DND-41 (cell line): ENCODE results near the gene MAX.

Experiments used
- ATAC-seq: fragments of 200-7000 bp; cut with Tn5 transposase; 3 replicates; pipeline ENCODE4 v1.9.1; 2021; ENCODE audit warnings: low read depth; ENCODE audit not compliant: insufficient read depth
- DNase-seq: peaks from one replicate; pipeline ENCODE4 v3.0.0-alpha.2; 2020
- H2AFZ ChIP-seq: 2 replicates; pipeline ENCODE4 v1.6.0; 2012; ENCODE audit warnings: low read depth, low read length
- H3K27ac ChIP-seq: 2 replicates; pipeline ENCODE4 v1.5.1; 2012; ENCODE audit warnings: low read length, inconsistent platforms
- H3K27me3 ChIP-seq: fragments of 200-600 bp; sonication (generic); 2 replicates; pipeline ENCODE4 v1.6.0; 2012; ENCODE audit warnings: low read length, mild to moderate bottlenecking, inconsistent platforms; ENCODE audit not compliant: insufficient read depth, poor library complexity
- H3K36me3 ChIP-seq: 2 replicates; pipeline ENCODE4 v1.5.1; 2012; ENCODE audit warnings: low read length, inconsistent platforms; ENCODE audit not compliant: insufficient read depth
- H3K4me1 ChIP-seq: 2 replicates; pipeline ENCODE4 v1.5.1; 2012; ENCODE audit warnings: mild to moderate bottlenecking, low read length; ENCODE audit not compliant: insufficient read depth
- H3K4me2 ChIP-seq: 2 replicates; pipeline ENCODE4 v1.6.0; 2012; ENCODE audit warnings: mild to moderate bottlenecking, moderate library complexity, low read length, inconsistent platforms; ENCODE audit not compliant: insufficient read depth
- H3K4me3 ChIP-seq, 2 experiments: fragments of 200-600 bp in 1 of 2; shearing (Covaris generic) in 1 of 2; 2 replicates each; pipeline ENCODE4 v1.5.1; 2012 to 2016; ENCODE audit warnings: inconsistent platforms in 2 of 2, low read length in 2 of 2, mild to moderate bottlenecking in 2 of 2, low read depth in 1 of 2, moderate library complexity in 1 of 2
- H3K79me2 ChIP-seq: 2 replicates; pipeline ENCODE4 v1.6.0; 2012; ENCODE audit warnings: low read length, inconsistent platforms; ENCODE audit not compliant: insufficient read depth
- H3K9ac ChIP-seq: 2 replicates; pipeline ENCODE4 v1.6.0; 2012; ENCODE audit warnings: low read depth, mild to moderate bottlenecking, inconsistent platforms, low read length, moderate library complexity
- H3K9me3 ChIP-seq: 2 replicates; pipeline ENCODE4 v1.5.1; 2012; ENCODE audit warnings: low read length, moderate library complexity, mild to moderate bottlenecking, inconsistent platforms; ENCODE audit not compliant: insufficient read depth, severe bottlenecking
- H4K20me1 ChIP-seq: 2 replicates; pipeline ENCODE4 v1.6.0; 2012; ENCODE audit warnings: low read length; ENCODE audit not compliant: insufficient read depth
- EZH2 ChIP-seq: IDR thresholded peaks from 3 replicates; pipeline ENCODE4 v1.6.1; 2012; ENCODE audit warnings: borderline replicate concordance, low read depth, mild to moderate bottlenecking, moderate library complexity, low read length, inconsistent platforms; ENCODE audit not compliant: severe bottlenecking
- TF ChIP-seq, protein P1 (sequence below): IDR thresholded peaks from 2 replicates; pipeline ENCODE4 v1.5.1; 2012; ENCODE audit warnings: borderline replicate concordance, low read length, moderate library complexity, mild to moderate bottlenecking; ENCODE audit not compliant: poor library complexity, severe bottlenecking; ENCODE audit errors: extremely low read depth

The MAX gene

DNA sequence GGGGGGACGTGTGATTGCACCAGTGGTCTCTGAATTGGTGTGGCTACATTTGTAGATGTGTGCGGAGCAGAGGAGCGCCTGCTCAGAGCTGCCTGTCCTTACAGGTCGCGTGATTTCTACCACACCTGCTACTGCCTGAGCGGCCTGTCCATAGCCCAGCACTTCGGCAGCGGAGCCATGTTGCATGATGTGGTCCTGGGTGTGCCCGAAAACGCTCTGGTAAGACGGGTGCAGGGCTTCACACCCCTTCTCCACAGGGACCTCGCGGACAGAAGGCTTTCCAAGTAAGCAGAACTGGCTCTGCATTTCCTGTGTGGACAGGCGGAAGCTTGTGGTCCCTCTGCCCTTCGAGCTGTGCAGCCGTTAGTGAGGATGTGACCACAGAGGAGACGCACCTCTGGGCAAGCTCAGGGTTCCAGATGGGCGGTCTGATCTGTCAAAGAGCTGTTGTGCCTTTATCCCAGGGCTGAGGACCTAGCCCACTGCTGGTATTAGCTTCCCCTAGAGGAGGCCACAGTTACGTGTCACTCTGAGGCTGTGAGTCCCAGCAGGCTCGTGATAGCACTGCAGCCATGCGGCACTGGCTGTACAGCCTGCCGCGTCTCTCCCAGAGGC, 47.7 kb downstream of the MAX start:
- ATAC-seq (no peak), DNase-seq (no peak)
- Histone ChIP-seq H3K79me2 (no peaks in the 10 kb centered on the region), H3K9me3 (no peaks in the 10 kb centered on the region), H4K20me1 (peaks cover 11% of the 10 kb centered on the region; the same call in 1 of the 2 replicates), H3K4me3 (no peak overlapping the region), H2AFZ (no peak overlapping the region), H3K4me1 (no peaks in the 10 kb centered on the region), H3K27ac (no peak overlapping the region), H3K4me2 (no peak overlapping the region), H3K9ac (no peak overlapping the region), H3K36me3 (peaks cover 27% of the 10 kb centered on the region), H3K27me3 (no peaks in the 10 kb centered on the region)
- no peak for TF ChIP-seq EZH2
- TF ChIP-seq, protein P1, sequence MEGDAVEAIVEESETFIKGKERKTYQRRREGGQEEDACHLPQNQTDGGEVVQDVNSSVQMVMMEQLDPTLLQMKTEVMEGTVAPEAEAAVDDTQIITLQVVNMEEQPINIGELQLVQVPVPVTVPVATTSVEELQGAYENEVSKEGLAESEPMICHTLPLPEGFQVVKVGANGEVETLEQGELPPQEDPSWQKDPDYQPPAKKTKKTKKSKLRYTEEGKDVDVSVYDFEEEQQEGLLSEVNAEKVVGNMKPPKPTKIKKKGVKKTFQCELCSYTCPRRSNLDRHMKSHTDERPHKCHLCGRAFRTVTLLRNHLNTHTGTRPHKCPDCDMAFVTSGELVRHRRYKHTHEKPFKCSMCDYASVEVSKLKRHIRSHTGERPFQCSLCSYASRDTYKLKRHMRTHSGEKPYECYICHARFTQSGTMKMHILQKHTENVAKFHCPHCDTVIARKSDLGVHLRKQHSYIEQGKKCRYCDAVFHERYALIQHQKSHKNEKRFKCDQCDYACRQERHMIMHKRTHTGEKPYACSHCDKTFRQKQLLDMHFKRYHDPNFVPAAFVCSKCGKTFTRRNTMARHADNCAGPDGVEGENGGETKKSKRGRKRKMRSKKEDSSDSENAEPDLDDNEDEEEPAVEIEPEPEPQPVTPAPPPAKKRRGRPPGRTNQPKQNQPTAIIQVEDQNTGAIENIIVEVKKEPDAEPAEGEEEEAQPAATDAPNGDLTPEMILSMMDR: no peak

DNA sequence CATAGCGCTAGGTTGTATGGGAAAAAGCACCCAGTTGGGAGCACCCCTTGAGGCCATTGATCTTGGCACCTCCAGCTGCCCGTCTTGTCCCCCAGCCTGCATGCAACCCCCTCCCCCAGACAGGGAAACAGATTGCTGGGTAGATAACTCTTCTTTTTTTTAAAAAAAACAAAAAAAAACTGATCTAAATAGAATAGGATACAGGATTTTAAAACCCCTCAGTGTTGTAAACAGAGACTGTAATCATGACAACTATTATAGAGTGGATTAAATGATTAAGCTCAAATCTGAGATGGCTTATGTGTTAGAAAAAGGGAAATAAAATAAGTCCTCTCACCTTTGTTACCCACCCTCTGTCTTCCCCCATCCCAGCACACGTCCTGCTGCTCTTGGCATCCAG, 48.9 kb downstream of the MAX start:
- Histone ChIP-seq H3K79me2 (no peaks in the 10 kb centered on the region), H3K36me3 (peaks cover 27% of the 10 kb centered on the region), H3K9me3 (no peaks in the 10 kb centered on the region), H2AFZ (no peak overlapping the region), H3K4me1 (no peaks in the 10 kb centered on the region), H3K27me3 (no peaks in the 10 kb centered on the region), H3K4me3 (no peak overlapping the region), H4K20me1 (peaks cover 11% of the 10 kb centered on the region; the same call in 1 of the 2 replicates), H3K4me2 (no peak overlapping the region), H3K27ac (no peak overlapping the region), H3K9ac (no peak overlapping the region)
- TF ChIP-seq, protein P1: no peak
- no peak for TF ChIP-seq EZH2
- ATAC-seq (no peak), DNase-seq (no peak)

DNA sequence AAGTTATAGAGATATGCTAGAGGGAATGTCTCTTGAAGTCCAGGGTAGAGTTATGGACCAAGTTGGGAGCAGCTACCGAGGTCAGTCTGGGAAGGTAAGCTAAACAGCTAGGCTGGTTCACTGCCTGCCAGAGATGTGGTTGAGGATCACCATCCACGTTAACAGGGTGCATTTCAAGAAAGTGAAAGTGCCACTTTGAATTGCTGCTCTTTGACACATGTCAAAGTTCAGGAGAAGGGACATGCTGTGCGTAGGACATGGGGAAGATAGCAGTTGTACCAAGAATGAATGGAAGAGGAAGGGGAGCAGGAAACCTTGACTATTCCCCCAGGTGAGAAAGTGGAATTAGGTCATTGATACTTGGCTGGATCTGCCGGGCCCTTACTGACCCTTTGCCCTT, 49.5 kb downstream of the MAX start:
- H3K79me2 ChIP-seq: no peaks in the 10 kb centered on the region
- no peak overlapping the region for H3K4me2 ChIP-seq
- DNase-seq: no peak
- TF ChIP-seq EZH2: no peak
- TF ChIP-seq, protein P1: no peak
- no peaks in the 10 kb centered on the region for H3K4me1 ChIP-seq
- no peak overlapping the region for H3K4me3 ChIP-seq
- H3K9ac ChIP-seq: no peak overlapping the region
- no peak overlapping the region for H2AFZ ChIP-seq
- H3K27me3 ChIP-seq: no peaks in the 10 kb centered on the region
- H4K20me1 ChIP-seq: peaks cover 11% of the 10 kb centered on the region; the same call in 1 of the 2 replicates
- peaks cover 27% of the 10 kb centered on the region for H3K36me3 ChIP-seq
- no peaks in the 10 kb centered on the region for H3K9me3 ChIP-seq
- no peak overlapping the region for H3K27ac ChIP-seq
- ATAC-seq: no peak

DNA sequence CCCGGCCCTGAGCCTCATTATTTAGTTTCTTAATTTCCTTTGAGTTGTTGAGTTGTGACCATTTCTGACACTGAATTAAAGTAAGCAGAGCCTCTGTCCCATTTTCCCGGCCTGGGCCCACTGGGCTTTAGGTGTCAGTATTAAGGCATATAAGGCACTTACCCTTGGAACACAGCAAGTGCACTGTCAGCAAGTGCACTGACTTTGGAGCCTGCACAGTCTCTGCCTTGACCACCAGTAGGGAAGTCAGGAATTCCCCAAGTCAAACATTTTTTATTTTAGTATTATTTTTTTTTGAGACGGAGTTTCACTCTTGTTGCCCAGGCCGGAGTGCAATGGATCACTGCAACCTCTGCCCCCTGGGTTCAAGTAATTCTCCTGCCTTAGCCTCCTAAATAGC, 56.6 kb downstream of the MAX start:
- no peak overlapping the region for H3K4me3 ChIP-seq
- DNase-seq (no peak), ATAC-seq (no peak)
- no peak overlapping the region for H2AFZ ChIP-seq
- H3K9me3 ChIP-seq: no peaks in the 10 kb centered on the region
- H3K4me1 ChIP-seq: no peaks in the 10 kb centered on the region
- no peaks in the 10 kb centered on the region for H3K79me2 ChIP-seq
- no peaks in the 10 kb centered on the region for H3K27me3 ChIP-seq
- H3K36me3 ChIP-seq: peaks cover 38% of the 10 kb centered on the region
- H3K4me2 ChIP-seq: no peak overlapping the region
- no peak overlapping the region for H3K9ac ChIP-seq
- no peak overlapping the region for H3K27ac ChIP-seq
- TF ChIP-seq EZH2: no peak
- TF ChIP-seq, protein P1: no peak
- H4K20me1 ChIP-seq: no peaks in the 10 kb centered on the region
